ENCODE data around the gene PAM16.
A peak's percentile ranks its signal among the peaks of the same experiment; 100 is the strongest.

PAM16 gene

DNA sequence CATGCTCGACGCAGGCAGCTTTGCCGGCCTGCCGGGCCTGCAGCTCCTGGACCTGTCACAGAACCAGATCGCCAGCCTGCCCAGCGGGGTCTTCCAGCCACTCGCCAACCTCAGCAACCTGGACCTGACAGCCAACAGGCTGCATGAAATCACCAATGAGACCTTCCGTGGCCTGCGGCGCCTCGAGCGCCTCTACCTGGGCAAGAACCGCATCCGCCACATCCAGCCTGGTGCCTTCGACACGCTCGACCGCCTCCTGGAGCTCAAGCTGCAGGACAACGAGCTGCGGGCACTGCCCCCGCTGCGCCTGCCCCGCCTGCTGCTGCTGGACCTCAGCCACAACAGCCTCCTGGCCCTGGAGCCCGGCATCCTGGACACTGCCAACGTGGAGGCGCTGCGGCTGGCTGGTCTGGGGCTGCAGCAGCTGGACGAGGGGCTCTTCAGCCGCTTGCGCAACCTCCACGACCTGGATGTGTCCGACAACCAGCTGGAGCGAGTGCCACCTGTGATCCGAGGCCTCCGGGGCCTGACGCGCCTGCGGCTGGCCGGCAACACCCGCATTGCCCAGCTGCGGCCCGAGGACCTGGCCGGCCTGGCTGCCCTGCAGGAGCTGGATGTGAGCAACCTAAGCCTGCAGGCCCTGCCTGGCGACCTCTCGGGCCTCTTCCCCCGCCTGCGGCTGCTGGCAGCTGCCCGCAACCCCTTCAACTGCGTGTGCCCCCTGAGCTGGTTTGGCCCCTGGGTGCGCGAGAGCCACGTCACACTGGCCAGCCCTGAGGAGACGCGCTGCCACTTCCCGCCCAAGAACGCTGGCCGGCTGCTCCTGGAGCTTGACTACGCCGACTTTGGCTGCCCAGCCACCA, 30.2 kb upstream of the PAM16 start:
- Histone ChIP-seq H3K27ac (ENCODE audit: low read depth, low read length) (no peak overlapping the region), H3K27me3 (ENCODE audit: control insufficient read depth, insufficient read depth, low read length) (no peaks in the 10 kb centered on the region), H3K4me3 (ENCODE audit: low read length) (no peak overlapping the region), H3K9ac (ENCODE audit: low read length) (no peak overlapping the region), H3K4me1 (ENCODE audit: control insufficient read depth, insufficient read depth, low read length) (peaks cover 20% of the 10 kb centered on the region), H3K36me3 (ENCODE audit: control insufficient read depth, insufficient read depth, low read length) (no peaks in the 10 kb centered on the region)

DNA sequence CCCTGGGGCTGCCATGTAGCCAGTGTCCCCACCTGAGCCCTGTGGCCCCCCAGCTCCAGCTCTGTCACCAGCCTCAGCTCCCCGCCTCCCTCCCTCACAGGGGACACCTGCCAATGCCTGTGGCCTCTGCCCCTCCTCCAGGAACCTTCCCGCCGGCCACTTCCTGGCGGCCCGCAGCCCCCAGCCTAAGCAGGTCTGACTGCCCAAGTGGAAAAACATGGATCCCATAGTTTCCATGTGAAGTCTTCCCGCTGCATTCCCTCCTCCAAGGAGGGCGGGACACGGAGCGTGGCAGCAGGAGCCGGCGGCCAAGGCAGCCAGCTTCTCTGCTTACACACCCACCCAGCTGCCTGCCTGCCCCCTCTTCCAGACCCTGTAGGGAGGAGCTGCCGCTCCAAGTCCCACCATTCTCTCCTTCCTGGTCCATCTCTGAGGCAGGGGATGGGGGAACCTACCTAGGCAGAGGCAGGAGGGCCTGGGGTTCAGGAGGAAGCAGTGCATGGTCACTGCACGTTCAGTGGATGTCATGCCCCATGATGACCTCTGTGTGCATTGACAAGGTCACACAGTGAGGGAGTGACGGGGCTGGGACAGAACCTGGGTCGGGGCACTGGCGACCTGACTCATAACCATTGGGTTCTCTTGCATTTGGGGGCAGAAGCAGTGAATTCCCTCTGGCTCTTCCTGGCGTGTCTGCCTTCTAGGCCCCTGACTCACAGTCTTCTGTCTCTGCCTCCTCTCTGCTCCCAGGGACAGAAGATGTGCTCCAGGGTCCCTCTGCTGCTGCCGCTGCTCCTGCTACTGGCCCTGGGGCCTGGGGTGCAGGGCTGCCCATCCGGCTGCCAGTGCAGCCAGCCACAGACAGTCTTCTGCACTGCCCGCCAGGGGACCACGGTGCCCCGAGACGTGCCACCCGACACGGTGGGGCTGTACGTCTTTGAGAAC, 29.3 kb upstream of the PAM16 start:
- Histone ChIP-seq H3K27ac (ENCODE audit: low read depth, low read length) (no peak overlapping the region), H3K4me1 (ENCODE audit: control insufficient read depth, insufficient read depth, low read length) (peaks cover 26% of the 10 kb centered on the region), H3K9ac (ENCODE audit: low read length) (no peak overlapping the region), H3K27me3 (ENCODE audit: control insufficient read depth, insufficient read depth, low read length) (no peaks in the 10 kb centered on the region), H3K4me3 (ENCODE audit: low read length) (no peak overlapping the region), H3K36me3 (ENCODE audit: control insufficient read depth, insufficient read depth, low read length) (no peaks in the 10 kb centered on the region)

DNA sequence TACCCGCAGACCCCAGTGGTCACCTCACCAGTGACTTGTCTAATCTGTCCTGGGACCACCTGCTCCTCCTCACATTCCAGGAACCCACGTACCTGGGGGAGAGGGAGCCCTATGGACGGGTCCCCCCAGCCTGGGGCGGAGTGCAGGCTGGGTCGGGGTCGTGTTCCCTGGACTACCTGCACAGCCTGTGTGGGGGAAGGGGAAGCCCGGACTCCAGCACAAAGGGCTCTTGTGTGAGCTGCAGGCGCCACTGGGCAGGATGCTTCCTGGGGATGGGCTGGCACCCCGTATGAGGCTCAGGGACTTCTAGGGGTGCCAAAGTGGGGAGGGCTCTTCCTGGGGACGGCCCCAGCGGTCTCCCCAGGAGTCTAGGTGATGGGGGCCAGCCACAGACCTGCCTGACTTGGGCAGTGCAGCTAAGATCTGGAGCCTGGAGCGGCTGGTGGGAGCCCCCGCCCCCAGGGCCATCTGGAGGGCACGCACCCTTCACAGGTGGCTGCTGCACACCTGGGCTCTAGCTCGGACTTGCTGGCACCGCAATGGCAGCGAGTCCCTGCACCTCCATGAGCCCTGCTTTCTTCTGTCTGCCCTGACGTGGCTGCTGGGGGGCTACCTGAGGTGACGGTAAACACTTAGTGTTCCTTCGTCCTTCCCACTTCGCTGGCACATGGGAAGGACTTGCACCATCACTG, 28.0 kb upstream of the PAM16 start:
- H3K36me3 ChIP-seq (ENCODE audit: control insufficient read depth, insufficient read depth, low read length), result no peaks in the 10 kb centered on the region
- H3K4me1 ChIP-seq (ENCODE audit: control insufficient read depth, insufficient read depth, low read length), result peaks cover 33% of the 10 kb centered on the region
- H3K27ac ChIP-seq (ENCODE audit: low read depth, low read length), result no peak overlapping the region
- no peak overlapping the region for H3K4me3 ChIP-seq (ENCODE audit: low read length)
- no peak overlapping the region for H3K9ac ChIP-seq (ENCODE audit: low read length)
- no peaks in the 10 kb centered on the region for H3K27me3 ChIP-seq (ENCODE audit: control insufficient read depth, insufficient read depth, low read length)

GRCh38 chr16:4378161-4378666, 27.1 kb upstream of the PAM16 start:
- H3K4me3 ChIP-seq (ENCODE audit: low read length), result no peak overlapping the region
- H3K27ac ChIP-seq (ENCODE audit: low read depth, low read length), result no peak overlapping the region
- H3K9ac ChIP-seq (ENCODE audit: low read length), result no peak overlapping the region
- peaks cover 40% of the 10 kb centered on the region for H3K4me1 ChIP-seq (ENCODE audit: control insufficient read depth, insufficient read depth, low read length)
- no peaks in the 10 kb centered on the region for H3K27me3 ChIP-seq (ENCODE audit: control insufficient read depth, insufficient read depth, low read length)
- no peaks in the 10 kb centered on the region for H3K36me3 ChIP-seq (ENCODE audit: control insufficient read depth, insufficient read depth, low read length)

GRCh38 chr16:4377573-4378154, 26.5 kb upstream of the PAM16 start:
- Histone ChIP-seq H3K27ac (ENCODE audit: low read depth, low read length) (no peak overlapping the region), H3K36me3 (ENCODE audit: control insufficient read depth, insufficient read depth, low read length) (no peaks in the 10 kb centered on the region), H3K9ac (ENCODE audit: low read length) (no peak overlapping the region), H3K4me3 (ENCODE audit: low read length) (no peak overlapping the region), H3K27me3 (ENCODE audit: control insufficient read depth, insufficient read depth, low read length) (no peaks in the 10 kb centered on the region), H3K4me1 (ENCODE audit: control insufficient read depth, insufficient read depth, low read length) (peaks cover 45% of the 10 kb centered on the region)

DNA sequence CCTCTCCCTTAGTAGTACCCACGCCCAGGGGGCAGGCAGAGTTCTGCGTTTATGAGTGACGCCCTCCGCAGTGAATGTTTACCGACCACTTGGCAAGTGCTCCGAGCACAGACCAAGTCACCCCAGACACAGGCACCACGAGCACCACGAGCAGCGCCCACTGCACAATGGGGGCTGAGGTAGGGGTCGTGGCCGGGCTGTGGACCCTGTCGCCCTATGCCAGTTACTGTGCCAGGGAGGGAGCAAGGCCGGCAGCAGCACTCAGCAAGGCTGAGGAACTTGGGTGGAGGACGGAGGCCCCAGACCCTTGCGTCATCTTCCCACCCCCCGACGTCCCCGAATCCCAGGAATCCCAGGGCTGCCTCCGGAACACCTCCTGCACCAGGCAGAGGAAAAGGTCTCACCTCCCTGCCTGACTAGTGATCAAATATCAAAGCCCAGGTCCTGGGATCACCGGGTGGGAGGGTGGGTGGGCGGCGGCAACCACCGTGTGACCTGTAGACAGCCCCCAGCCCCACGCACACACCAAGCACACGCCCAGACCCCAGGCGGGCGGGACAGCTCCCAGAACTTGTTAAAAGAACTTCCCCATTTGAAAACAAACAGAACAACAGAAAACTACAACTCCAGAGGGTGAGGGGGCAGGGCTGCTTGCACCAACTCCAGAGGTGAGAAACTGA, 25.9 kb upstream of the PAM16 start:
- H3K36me3 ChIP-seq (ENCODE audit: control insufficient read depth, insufficient read depth, low read length), result no peaks in the 10 kb centered on the region
- no peak overlapping the region for H3K9ac ChIP-seq (ENCODE audit: low read length)
- no peak overlapping the region for H3K4me3 ChIP-seq (ENCODE audit: low read length)
- H3K27me3 ChIP-seq (ENCODE audit: control insufficient read depth, insufficient read depth, low read length), result no peaks in the 10 kb centered on the region
- H3K4me1 ChIP-seq (ENCODE audit: control insufficient read depth, insufficient read depth, low read length), result peaks cover 51% of the 10 kb centered on the region
- H3K27ac ChIP-seq (ENCODE audit: low read depth, low read length), result peak overlapping the region; percentile 50

- H3K27ac ChIP-seq (ENCODE audit: low read depth, low read length), result peak overlapping the region; percentile 74
- no peak overlapping the region for H3K9ac ChIP-seq (ENCODE audit: low read length)
- H3K4me1 ChIP-seq (ENCODE audit: control insufficient read depth, insufficient read depth, low read length), result peaks cover 52% of the 10 kb centered on the region
- no peaks in the 10 kb centered on the region for H3K27me3 ChIP-seq (ENCODE audit: control insufficient read depth, insufficient read depth, low read length)
- H3K4me3 ChIP-seq (ENCODE audit: low read length), result peak overlapping the region; percentile 41
- H3K36me3 ChIP-seq (ENCODE audit: control insufficient read depth, insufficient read depth, low read length), result no peaks in the 10 kb centered on the region
Measured at GRCh38 chr16:4376126-4376892, 25.2 kb upstream of the PAM16 start.

GRCh38 chr16:4375717-4376116, 24.6 kb upstream of the PAM16 start:
- Histone ChIP-seq H3K27me3 (ENCODE audit: control insufficient read depth, insufficient read depth, low read length) (no peaks in the 10 kb centered on the region), H3K4me1 (ENCODE audit: control insufficient read depth, insufficient read depth, low read length) (peaks cover 53% of the 10 kb centered on the region), H3K36me3 (ENCODE audit: control insufficient read depth, insufficient read depth, low read length) (no peaks in the 10 kb centered on the region), H3K27ac (ENCODE audit: low read depth, low read length) (peak overlapping the region; percentile 74), H3K4me3 (ENCODE audit: low read length) (no peak overlapping the region), H3K9ac (ENCODE audit: low read length) (no peak overlapping the region)

DNA sequence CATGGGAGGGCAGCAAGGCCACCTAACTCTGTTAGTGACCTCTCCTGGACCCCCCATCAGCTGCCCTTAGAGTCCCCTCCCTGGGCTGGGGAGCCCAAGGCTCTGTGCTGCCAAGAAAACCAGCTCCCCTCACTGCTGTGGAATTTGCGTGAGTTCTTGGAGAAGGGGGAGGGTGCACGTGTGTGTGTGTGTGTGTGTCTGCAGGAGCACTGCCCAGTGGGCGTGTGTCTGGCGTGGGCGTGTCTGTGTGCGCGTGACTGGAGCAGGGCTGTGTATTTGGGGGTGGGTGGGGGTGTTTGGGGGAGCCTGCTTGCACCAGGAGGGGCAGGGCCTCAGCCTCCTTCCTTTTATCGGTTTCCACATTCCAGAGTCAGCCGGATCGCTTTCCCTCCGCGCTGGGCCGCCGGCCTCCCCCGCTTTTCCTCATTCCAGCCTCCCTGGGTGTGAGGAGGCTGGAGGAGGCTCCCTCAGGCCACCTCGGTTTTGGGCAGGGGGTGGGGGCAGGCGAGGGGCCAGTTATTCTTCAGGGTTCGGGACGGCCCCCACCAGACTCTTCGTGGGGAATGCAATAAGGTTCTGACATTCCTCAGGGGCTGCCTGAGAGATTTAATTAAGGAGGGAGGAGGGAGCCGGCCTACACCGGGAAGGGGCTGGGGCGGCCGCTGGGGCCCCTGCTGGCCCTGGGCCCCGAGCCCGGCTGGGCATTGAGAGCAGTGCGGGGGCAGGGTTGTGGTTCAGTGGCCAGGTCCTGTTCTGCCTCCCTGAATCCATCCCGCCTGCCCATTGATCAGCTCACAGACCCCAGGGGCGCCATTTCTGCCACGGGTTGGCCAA, 23.0 kb upstream of the PAM16 start:
- H3K4me3 ChIP-seq (ENCODE audit: low read length), result peak overlapping the region; percentile 62
- no peak overlapping the region for H3K9ac ChIP-seq (ENCODE audit: low read length)
- peak overlapping the region; percentile 88 for H3K27ac ChIP-seq (ENCODE audit: low read depth, low read length)
- H3K27me3 ChIP-seq (ENCODE audit: control insufficient read depth, insufficient read depth, low read length), result no peaks in the 10 kb centered on the region
- no peaks in the 10 kb centered on the region for H3K36me3 ChIP-seq (ENCODE audit: control insufficient read depth, insufficient read depth, low read length)
- peaks cover 50% of the 10 kb centered on the region for H3K4me1 ChIP-seq (ENCODE audit: control insufficient read depth, insufficient read depth, low read length)

DNA sequence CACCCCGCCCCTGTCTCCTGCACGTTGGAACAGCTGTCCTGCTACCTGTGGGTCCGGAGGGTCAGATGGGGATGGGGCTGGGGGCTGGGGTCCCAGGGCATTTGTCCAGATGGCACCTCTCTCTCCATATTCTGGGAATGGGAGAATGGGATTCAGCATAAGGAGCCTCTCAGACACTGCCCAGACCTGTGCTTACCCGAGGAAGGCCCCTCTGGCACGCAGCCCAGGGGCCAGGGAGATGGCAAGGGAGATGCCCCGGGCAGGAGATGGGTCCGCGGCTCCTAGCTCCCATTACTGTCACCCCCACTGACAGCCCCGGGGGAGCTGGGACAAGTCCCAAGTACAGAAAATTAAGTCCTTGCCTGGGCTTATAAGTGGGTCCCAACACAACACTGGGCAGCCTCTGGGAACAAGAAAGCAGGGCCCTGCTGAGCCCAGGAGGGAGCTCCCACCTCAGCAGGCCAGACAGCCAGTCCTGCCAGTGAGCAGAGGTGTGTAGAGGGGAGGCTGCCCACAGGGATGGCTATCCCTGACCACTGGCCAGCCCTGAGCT, 22.3 kb upstream of the PAM16 start:
- Histone ChIP-seq H3K4me3 (ENCODE audit: low read length) (peak overlapping the region; percentile 62), H3K27ac (ENCODE audit: low read depth, low read length) (peak overlapping the region; percentile 88), H3K27me3 (ENCODE audit: control insufficient read depth, insufficient read depth, low read length) (no peaks in the 10 kb centered on the region), H3K36me3 (ENCODE audit: control insufficient read depth, insufficient read depth, low read length) (no peaks in the 10 kb centered on the region), H3K9ac (ENCODE audit: low read length) (no peak overlapping the region), H3K4me1 (ENCODE audit: control insufficient read depth, insufficient read depth, low read length) (peaks cover 50% of the 10 kb centered on the region)

All from rectal smooth muscle tissue (tissue), 1 donor.